Cardiac muscle cell (in vitro differentiated cells and primary cell): Measurements from ENCODE around the gene COPS2. TPM values are rescaled to one million over a fixed set of nuclear protein-coding genes. Genes with fewer than 3 reads are reported as not detected.

Source experiments
- DNase-seq, 2 donors: peaks; one replicate each; pipeline versions ENCODE4 v3.0.0 to v3.0.0-alpha.2; 2010 to 2017; ENCODE audit warnings: low read depth in 1 of 2, low spot score in 1 of 2
- H3K27ac ChIP-seq: fragments of 200-600 bp; sonication (generic); 2 replicates; pipeline ENCODE4 v1.5.1; 2016
- H3K27me3 ChIP-seq: fragments of 200-600 bp; sonication (generic); 2 replicates; pipeline ENCODE4 v1.6.0; 2016; ENCODE audit warnings: control low read depth
- H3K36me3 ChIP-seq: fragments of 200-600 bp; sonication (generic); 2 replicates; pipeline ENCODE4 v1.5.1; 2016; ENCODE audit warnings: control low read depth
- H3K4me1 ChIP-seq: fragments of 200-600 bp; sonication (generic); 2 replicates; pipeline ENCODE4 v1.8.1; 2017; ENCODE audit warnings: low read depth, mild to moderate bottlenecking, mixed run types
- H3K4me3 ChIP-seq: fragments of 200-600 bp; sonication (generic); 2 replicates; pipeline ENCODE4 v1.5.1; 2016; ENCODE audit warnings: mild to moderate bottlenecking
- H3K9me3 ChIP-seq: fragments of 200-600 bp; sonication (generic); 2 replicates; pipeline ENCODE4 v1.5.1; 2017; ENCODE audit warnings: low read depth, mild to moderate bottlenecking, control low read depth
- CTCF ChIP-seq: IDR thresholded peaks from 2 replicates; pipeline ENCODE4 v1.5.1; 2012; ENCODE audit warnings: low read depth, mild to moderate bottlenecking, low read length
- polyA plus RNA-seq: library from polyadenylated mRNA; unstranded; fragments of >200 nt; fragmentation: Nextera tagmentation; extraction: Ambion mirVana; gene quantifications from 2 replicates; pipeline ENCODE4 v1.2.1, GENCODE V29; 2016
- total RNA-seq: library from RNA; depleted of rRNA; stranded (reverse); fragments of >200 nt; gene quantifications from 2 replicates; pipeline ENCODE4 v1.2.3, GENCODE V29; 2016

COPS2 gene
- total and polyA plus RNA-seq, 2 experiments from 2014 or later = 35.7 to 41.3 TPM

DNA sequence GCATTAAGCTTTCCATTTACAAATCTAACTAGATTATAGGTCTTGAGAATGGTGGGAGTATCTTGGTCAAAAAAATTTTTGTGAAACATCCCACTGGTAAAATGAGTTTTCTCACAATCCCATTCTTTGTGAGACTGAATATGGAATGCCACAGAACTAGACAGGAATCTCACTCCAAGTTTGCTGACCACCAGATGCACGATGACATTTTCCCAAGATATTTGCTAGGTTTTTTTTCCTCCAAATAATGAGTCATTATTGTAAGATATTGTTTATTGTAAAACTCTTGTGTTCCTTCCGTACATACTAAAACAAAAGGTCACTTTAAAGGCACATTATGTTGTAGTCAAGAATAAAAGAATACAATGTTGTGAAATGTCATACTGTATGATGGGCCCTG lies 53.9 kb downstream of the COPS2 start:
- Histone ChIP-seq H3K27me3 (no peaks in the 10 kb centered on the region), H3K4me1 (peaks cover 7% of the 10 kb centered on the region), H3K4me3 (no peak overlapping the region), H3K9me3 (no peaks in the 10 kb centered on the region), H3K27ac (no peak overlapping the region), H3K36me3 (peaks cover 4% of the 10 kb centered on the region)
- DNase-seq = peak in 1 of 2 donors; percentile 66
- TF ChIP-seq CTCF = no peak

GRCh38 chr15:49096090-49096750 lies 59.2 kb downstream of the COPS2 start:
- Histone ChIP-seq H3K4me3 (no peak overlapping the region), H3K27ac (peak overlapping the region; percentile 79), H3K27me3 (no peaks in the 10 kb centered on the region), H3K9me3 (no peaks in the 10 kb centered on the region), H3K36me3 (no peaks in the 10 kb centered on the region), H3K4me1 (peaks cover 17% of the 10 kb centered on the region)
- DNase-seq = peak in 1 of 2 donors; percentile 74
- TF ChIP-seq CTCF = no peak

- Histone ChIP-seq H3K9me3 (no peaks in the 10 kb centered on the region), H3K4me3 (no peak overlapping the region), H3K27me3 (no peaks in the 10 kb centered on the region), H3K27ac (peak overlapping the region; percentile 48), H3K4me1 (peaks cover 17% of the 10 kb centered on the region), H3K36me3 (no peaks in the 10 kb centered on the region)
- no peak for TF ChIP-seq CTCF
- no peak for DNase-seq
These were observed 60.5 kb downstream of the COPS2 start for GRCh38 chr15:49094923-49095322.

- Histone ChIP-seq H3K4me1 (peaks cover 26% of the 10 kb centered on the region), H3K27me3 (no peaks in the 10 kb centered on the region), H3K36me3 (no peaks in the 10 kb centered on the region), H3K4me3 (no peak overlapping the region), H3K27ac (peak overlapping the region; percentile 8), H3K9me3 (no peaks in the 10 kb centered on the region)
- no peak for TF ChIP-seq CTCF
- DNase-seq = no peak
These were observed 61.9 kb downstream of the COPS2 start for GRCh38 chr15:49093252-49094105.

DNA sequence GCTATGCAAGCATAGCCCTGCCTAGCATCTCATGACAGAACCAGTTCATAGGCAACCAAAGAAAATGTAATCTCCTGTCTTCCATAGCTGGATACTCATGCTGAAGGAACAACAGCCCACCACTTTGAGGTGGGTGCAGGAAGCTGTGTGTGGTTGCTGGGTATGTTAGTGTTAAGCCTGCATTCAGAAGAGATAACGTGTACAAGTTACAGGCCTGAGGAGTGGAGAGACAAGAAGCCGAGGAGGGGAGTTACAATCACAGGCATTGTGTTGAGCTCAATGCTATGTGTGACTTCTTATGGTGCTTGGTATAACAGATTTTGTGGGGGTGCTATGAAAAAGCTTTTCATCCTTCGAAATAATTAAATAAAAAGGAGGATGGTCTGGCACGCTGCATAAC lies 66.4 kb downstream of the COPS2 start:
- no peaks in the 10 kb centered on the region for H3K36me3 ChIP-seq
- H3K4me3 ChIP-seq = no peak overlapping the region
- DNase-seq = peak in 1 of 2 donors; percentile 25
- H3K27ac ChIP-seq = peak overlapping the region; percentile 4
- H3K27me3 ChIP-seq = no peaks in the 10 kb centered on the region
- no peaks in the 10 kb centered on the region for H3K9me3 ChIP-seq
- H3K4me1 ChIP-seq = peaks cover 19% of the 10 kb centered on the region
- TF ChIP-seq CTCF = no peak
